Fibroblast of peridontal ligament (primary cell): ENCODE data around the gene ADNP.
"Not testable (repeated sequence)": the region's sequence is repeated elsewhere in the genome, so short reads cannot be mapped to it uniquely, and the experiment has no call there.

Source experiments
- DNase-seq: peaks from one replicate; pipeline ENCODE4 v3.0.0-alpha.2; 2010; ENCODE audit errors: extremely low read depth

ADNP gene

DNA sequence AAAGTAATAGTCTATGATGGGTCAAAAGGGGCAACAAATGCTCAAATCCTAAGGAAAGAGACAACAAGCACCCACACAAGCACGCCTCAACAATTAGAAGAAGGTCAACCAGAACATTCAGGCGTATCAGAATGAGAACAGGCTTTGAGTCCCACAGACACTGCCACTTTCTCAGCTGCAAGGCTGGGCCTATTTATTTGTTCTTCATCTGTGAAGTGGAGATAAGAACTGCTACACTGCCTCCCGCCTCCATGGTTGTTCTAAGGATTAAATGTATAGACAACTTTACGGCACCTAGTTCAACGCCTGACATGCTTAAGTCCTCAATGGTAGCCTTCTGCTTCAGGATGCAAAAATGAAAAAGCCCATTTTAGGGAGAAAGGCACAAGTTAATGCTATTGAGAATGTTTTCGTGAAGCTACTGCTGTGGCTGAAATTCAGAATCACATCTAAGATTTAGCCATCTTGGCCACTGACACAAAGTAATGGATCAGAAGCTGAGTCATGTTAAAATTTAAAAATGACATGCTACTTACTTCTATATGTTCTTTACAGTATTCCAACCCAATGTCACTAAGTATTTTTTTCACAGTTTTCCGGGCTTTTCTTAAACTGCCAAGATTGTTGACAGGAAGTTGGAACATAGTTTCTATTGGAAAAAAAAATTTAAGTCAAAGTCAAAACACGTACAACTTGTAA, 27.7 kb downstream of the ADNP start:
- DNase-seq: no peak

DNA sequence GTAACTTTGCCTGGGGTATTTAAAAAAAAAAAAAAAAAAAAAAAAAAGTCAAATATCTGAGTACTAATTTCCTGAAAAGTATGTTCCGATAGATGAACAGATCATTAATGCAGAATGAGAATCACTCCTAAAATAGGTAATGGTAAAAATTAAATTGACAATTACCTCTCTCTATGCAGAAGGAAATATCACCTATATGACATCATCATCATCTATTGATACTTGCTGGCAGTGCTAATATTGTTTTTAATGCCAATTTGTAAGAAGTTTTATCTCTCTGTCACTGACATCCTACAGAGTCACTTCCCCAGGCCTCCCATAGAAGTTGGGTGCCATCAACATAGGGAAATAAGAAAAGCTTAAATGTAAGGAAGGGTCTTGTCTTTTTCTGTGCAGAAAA, 29.9 kb downstream of the ADNP start:
- no peak for DNase-seq

DNA sequence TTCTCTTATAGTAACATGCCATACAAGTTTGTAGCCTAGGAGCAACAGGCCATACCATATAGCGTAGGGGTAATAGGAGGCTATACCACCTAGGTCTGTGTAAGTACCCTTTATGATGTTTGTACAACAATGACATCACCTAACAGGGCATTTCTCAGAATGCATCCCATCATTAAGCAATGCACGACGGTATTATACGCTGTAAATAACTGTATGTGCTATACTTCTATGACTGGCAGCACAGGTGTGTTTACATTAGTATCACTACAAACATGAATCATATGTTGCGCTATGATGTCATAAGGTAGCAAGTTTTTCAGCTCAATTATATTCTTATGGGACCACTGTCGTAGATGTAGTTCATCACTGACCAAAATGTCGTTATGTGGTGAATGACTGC, 31.0 kb downstream of the ADNP start:
- no peak for DNase-seq

DNA sequence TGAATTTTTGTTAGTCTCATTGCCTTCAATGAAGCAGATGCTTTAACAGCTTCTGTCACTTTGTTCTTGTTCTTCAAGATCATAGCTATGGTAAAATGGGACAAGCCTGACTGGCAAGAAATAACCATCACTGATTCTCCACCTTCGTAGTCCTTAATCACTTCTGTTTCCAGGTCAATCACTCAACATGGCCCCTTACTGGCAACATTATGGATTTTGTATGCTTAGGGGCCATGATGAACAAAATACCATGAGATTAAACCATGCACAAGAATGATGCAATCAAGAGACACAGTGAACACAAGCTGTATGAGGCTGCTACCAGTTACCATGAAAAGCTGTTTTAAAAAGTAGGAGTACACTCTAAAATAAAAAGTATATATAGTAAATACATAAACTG, 32.8 kb downstream of the ADNP start:
- DNase-seq: peak; percentile 28

DNA sequence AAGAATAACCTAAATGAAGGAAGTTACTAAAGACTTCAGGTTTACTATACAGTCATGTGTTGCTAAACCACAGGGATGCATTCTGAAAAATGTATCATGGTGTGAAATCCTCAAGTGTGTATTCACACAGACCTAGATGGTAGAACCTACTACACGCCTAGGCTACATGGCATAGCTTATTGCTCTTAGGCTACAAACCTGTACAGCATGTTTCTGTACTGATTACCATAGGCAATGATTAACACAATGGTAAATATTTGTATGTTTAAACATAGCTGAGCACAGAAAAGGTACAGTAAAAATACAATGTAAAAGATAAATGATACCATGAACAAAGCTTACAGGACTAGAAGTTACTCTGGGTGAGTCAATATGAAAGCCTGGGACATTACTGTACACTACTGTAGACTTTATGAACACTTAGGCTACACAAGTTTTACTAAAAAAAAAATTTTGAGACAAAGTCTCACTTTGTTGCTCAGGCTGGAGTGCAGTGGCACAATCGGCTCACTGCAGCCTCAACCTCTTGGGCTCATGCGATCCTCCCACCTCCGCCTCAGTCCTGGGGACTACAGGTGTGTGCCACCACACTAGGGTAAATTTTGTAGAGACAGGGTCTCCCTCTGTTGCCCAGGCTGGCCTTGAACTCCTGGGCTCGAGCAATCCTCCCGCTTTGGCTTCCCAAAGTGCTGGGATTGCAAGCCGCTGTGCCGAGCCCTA, 36.0 kb downstream of the ADNP start:
- DNase-seq: no peak

DNA sequence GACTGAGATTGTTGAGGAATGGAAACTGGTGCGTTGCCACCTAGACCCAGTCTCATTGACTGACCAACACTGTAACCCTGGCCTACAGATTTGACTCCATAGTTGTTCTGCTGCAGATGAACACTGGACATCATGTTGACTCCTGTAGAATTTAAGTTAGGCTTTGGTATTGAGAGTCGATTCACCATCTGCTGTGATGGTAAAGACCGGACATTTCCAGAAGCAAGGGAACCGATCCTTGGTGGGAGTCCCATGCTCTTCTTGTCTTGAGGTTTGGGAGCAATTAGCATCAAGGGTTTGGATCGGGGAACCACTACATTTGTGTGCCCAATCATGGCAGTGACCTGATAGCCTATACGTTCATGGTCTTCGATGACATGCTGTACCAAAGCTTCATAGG, 37.6 kb downstream of the ADNP start:
- no peak for DNase-seq

DNA sequence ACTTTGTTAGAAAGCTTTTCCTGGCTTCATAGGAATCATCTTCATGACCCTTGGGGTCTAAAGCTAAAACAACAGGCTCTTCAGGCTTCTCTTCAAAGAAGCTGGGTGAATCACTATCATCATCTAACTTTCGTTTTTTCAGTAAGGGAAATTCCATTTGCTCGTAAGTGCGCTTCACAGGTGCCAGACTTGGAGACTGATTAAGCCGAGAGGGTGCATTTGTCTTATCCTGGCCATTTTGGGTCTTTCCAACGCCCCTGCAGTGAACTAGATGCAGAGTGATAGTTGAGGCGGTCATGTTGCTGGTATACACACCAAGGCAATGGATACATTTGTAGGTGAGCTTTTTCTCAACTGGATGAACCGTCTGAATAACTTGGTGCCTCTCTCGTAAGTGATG, 38.8 kb downstream of the ADNP start:
- no peak for DNase-seq

DNA sequence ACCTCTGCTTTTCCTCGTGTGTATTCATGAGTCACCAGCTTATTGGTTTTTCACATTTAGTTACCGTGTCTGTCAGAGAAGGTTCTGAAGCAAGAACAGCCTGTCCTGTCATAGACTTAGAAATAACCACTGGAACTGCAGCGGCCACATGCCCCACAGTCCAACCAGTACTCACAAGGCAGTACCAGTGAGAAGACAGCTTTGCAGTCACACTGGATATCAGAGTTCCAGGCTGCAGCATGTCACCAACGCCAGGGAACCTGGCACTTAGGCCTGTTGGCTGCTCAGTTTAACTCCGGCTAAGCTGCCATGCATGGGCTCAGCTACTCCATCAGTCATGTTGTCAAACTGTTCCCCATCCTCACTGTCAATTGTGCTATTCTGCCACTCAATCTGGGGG, 40.1 kb downstream of the ADNP start:
- peak; percentile 22 for DNase-seq

DNA sequence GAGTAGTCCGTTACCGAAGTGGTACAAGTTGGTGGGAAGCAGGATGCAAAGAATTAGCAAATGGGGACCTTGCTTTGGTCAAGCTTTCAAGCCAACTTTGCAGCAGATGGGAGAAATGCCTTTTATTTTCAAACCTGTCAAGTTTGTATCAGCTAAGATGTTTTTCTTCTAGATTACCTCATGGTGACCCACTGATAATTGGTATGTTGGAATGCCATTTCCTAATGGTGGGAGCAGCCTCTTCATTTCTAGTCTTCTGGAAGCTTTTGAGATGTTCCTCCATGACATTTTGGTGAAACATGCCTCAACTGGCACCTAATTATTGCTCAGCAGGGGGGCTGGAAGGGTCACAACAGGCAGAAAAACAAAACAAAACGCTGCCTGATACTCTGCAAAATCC, 43.7 kb downstream of the ADNP start:
- DNase-seq: no peak

DNA sequence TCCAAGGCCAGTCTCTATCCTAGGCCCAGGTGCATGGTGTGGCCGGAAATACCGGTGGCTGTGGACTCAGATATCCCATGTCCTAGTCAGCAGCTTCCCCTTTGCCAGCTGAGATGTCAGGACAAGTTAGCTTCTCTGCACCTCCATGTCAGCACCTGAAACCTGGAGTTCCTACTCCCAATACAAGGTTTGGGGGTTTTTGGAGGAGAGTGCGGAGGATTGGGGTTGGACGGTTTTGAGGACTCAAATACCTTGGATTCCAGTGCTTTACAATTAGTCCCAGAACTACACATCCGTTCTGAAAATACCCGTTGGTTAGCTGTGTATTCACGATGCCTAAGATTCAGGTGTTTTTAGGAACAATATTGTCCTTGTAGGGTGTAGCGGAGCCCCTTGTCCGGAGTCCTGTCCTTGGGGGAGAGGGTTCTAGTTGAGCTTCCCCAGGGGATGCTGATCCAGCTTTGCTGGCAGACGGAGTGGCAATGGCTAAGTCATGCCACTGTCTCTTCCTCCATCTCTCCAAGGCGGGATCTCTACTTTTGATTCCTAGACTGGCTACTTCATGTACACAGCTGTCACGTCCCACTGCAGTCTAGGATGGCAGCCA, 45.0 kb downstream of the ADNP start:
- DNase-seq: no peak

DNA sequence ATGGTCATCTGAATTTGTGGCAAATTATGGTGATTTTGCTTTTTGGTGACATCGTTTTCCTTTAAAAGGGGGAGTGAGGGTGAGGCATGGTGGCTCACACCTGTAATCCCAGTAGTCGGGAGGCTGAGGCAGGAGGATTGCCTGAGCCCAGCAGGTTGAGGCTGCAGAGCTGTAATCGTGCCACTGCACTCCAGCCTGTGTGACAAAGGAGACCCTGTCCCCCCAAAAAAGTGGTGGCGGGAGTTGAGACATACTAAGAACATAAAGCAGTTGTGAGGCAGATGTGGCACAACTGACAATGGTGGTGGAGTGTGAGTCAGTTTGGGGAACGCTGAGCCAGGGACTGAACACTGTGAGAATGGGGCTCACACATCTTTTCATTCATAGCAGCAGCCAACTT, 45.5 kb downstream of the ADNP start:
- no peak for DNase-seq

DNA sequence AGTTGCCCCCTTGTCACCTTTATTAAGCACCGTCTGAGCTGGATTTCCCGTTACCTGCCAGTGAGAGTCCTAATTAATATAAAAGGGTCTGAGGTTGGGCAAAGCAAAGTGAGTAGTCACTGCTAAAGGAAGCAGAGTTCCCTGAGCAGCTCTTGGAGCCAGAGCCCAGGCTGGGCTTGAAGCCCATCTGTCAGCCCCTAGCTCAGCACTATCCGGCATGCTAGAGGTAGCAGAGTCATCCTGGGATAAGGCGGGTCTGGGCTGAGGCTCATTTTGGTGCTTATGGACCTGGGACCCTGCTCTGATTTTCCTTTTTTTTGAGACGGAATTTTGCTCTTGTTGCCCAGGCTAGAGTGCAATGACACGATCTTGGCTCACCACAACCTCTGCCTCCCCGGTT, 46.2 kb downstream of the ADNP start:
- no peak for DNase-seq

DNA sequence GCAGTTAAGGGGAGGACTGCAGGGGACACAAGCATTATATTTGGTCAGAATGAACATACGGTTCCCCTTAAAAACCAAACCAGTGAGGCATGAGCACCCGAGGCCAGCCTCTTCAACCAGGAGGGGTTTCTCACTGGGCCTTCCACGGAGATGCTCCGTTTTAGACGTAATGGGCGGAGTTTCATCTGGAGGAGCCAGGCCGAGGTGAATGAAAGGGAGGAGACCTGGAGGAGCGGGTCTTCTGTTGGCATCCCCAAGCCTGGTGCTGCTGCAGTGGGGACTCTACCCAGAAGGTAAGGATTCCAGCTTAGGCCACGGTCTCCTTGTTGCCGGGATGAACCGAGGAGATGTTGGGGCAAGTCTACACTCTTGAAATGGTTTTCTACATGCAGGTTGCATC, 47.4 kb downstream of the ADNP start:
- DNase-seq: no peak

DNA sequence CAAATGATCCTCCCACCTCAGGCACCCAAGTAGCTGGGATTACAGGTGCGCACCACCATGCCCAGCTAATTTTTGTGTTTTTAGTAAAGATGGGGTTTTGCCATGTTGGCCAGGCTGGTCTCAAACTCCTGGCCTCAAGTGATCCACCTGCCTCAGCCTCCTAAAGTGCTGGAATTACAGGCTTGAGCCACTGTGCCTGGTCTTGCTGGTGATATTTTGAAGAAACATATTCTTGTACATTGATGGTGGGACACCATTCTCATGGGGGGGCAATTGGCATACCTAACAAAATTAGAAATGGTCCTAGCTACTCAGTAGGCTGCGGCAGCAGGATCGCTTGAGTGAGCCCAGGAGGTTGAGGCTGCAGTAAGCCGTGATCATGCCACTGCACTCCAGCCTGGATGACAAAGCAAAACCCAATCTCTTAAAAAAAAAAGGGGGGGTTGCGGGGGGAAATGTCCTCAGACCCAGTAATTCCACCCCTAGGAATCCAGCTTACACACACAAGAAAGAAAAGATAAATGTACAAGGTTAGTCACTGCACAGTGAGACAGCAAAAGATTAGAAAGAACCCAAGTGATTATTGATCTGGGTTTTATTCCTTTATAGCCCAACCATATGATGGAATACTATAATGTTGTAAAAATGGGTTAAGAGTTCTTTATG, 49.3 kb downstream of the ADNP start:
- DNase-seq: not testable (repeated sequence)

DNA sequence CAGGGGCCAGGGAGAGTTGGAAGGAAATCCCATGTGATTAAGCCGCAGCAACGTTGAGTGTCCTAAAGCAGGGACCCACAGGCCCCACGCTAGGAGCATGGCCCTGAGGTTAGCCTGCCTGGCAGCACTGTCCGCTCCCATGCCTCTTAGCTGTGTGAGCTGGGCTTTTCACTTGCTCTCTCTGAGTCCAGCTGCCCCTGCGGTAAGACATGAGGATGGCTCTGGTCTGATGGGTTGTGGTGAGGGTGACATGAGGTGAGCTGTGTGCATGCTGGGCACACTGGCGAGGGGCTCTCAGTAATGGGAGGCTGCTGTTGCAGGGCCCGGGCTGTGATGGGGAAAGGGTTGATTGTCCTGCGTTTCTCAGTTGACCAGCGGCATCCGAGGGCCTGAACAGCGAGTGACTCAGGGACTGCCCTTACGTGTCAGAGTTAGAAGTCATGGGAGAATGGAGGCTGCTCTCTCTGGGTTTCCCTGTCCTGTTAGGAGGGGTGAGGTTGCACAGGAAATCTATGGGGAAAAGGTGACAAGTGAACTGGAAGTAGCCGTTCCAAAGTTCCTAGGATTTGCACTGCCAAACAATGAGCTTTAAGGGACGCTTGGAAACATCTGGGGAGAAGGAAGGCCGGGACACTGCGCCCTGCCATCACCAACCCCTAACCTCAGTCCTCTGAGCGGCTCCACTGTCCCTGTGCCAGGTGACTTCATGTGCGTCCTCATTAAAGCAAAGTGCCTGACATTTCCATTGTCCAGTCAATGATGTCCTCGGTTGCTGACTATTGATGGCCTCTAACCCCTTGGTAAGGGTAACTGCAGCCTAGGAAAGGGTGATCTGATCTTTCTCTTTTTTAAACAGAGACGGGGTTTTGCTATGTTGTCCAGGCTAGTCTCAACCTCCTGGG, 51.3 kb downstream of the ADNP start:
- DNase-seq: no peak

DNA sequence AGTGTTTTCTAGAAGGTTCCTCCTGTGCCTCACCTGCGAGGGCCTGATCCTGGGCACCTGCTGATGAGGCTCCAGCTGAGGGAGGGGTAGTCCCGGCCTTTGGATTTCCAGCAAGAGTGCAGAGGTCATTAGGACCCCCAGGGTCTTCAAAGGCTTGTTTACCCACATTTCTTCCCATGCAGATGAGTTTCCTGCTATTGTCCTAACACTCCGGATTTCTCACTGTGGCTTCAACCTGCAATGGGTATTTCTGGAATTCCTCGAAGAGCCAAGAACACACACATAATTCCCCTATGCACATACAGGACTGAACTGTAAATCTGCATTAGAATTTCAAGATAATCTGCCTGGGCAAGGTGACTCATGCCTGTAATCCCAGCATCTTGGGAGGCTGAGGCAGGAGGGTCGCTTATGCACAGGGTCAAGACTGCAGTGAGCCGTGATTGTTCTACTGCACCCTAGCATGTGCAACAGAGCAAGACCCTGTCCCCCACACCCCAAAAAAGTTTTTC, 53.9 kb downstream of the ADNP start:
- no peak for DNase-seq

DNA sequence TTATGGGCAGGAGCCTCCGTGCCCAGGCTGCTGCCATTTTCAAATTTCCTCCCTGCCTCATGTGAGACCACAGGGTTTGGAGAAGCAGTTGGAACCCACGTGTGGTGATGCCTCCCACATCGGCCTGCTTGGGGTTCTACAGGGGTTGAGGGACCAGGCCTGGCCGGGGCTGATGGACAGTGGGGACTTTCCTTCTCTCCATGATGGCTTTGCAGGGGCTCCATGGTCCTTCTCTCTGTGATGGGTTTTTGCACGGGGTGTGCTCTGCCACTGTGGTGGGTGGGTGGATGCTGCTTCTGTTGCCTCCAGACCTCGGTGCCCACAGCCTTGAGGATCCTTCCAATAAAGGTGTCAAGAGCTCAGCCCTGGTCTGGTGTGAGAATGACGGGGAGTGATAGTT, 54.4 kb downstream of the ADNP start:
- DNase-seq: no peak

DNA sequence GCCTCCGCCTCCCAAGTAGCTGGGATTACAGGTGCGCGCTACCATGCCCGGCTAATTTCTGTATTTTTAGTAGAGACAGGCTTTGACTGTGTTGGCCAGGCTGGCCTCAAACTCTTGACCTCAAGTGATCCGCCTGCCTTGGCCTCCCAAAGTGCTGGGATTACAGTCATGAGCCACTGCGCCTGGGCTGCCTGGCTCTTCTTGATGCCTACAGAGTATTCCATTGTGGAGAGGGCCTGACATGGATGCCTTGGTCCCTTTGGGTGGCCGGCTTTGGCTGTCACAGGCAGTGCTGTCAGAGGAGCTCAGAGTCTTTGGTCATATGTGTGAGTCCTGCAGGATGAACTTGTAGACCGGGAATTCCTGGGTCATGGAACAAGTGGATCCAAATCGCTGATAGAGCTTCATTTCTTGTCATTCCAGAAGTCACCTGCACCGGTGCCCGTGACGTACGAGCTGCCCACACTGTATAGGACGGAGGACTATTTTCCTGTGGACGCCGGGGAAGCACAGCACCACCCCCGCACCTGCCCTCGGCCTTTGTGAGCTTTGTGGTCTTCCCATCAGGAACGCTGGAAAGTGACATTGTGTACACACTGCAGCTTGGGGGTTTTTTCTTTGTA, 55.1 kb downstream of the ADNP start:
- DNase-seq: no peak

DNA sequence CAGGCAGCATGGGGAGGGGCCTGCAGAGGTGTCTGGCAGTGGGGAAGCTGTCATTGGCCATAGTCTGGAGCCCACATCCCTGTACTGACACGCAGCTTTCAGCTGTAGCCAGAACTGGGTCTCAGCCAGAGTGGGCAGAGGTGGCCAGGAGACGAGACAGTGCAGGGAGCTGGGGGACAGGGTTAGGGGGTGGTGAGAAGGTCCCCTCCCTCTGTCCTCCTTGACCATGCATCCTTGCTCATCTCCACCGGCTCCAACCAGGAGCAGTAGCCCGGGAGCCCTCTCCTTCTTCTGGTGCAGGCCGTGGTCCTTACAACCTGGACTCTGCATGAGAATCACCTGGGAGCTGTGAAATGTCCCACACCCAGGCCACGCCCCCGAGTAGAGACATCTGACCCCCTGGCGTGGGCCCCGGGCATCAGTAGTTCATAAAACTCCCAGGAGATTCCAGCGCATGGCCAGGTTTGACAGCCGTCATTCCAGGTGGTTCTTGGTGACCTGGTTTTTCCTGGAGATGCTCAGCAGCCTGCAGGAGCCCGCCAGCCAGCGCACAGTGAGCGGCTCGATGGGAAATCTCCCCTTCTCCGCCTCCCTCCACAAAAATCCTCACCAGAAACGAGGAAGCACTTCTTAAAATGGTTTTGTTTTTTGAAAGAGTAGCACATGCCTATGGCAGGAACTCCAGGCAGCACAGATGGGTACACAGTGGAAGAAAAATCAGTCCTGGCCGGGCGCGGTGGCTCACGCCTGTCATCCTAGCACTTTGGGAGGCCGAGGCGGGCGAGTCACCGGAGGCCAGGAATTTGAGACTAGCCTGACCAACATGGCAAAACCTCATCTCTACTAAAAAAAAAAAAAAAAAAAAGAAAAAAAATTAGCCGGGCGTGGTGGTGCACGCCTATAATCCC, 56.2 kb downstream of the ADNP start:
- DNase-seq: no peak
